Hepatocyte (in vitro differentiated cells): Measurements from ENCODE around the gene DYNC2H1.

ENCODE experiments used
- EZH2phosphoT487 ChIP-seq: fragments of 200-600 bp; sonication (generic); IDR thresholded peaks from one replicate; pipeline ENCODE4 v1.6.1; 2018; ENCODE audit warnings: antibody characterized with exemption, mild to moderate bottlenecking, low read depth, moderate library complexity; ENCODE audit not compliant: unreplicated experiment, severe bottlenecking
- TF ChIP-seq, protein P1 (sequence below): fragments of 200-600 bp; sonication (generic); IDR thresholded peaks from 2 replicates; pipeline ENCODE4 v1.5.1; 2016; ENCODE audit warnings: antibody characterized with exemption, mild to moderate bottlenecking; ENCODE audit not compliant: poor library complexity

- TF ChIP-seq, protein P1, sequence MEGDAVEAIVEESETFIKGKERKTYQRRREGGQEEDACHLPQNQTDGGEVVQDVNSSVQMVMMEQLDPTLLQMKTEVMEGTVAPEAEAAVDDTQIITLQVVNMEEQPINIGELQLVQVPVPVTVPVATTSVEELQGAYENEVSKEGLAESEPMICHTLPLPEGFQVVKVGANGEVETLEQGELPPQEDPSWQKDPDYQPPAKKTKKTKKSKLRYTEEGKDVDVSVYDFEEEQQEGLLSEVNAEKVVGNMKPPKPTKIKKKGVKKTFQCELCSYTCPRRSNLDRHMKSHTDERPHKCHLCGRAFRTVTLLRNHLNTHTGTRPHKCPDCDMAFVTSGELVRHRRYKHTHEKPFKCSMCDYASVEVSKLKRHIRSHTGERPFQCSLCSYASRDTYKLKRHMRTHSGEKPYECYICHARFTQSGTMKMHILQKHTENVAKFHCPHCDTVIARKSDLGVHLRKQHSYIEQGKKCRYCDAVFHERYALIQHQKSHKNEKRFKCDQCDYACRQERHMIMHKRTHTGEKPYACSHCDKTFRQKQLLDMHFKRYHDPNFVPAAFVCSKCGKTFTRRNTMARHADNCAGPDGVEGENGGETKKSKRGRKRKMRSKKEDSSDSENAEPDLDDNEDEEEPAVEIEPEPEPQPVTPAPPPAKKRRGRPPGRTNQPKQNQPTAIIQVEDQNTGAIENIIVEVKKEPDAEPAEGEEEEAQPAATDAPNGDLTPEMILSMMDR, result no peak
- no peak for TF ChIP-seq EZH2phosphoT487
Observed at GRCh38 chr11:103076361-103076760, 32.9 kb upstream of the DYNC2H1 start.
